DOHH2 (cell line): ENCODE results near the gene ATG4B.

Source experiments
- CTCF ChIP-seq: fragments of 200-600 bp; sonication (generic); IDR thresholded peaks from one replicate; pipeline ENCODE4 v1.5.1; 2014; ENCODE audit warnings: antibody characterized with exemption, mild to moderate bottlenecking, low read depth, low read length; ENCODE audit not compliant: poor library complexity, severe bottlenecking
- EZH2phosphoT487 ChIP-seq: fragments of 200-600 bp; sonication (generic); IDR thresholded peaks from 2 replicates; pipeline ENCODE4 v1.6.1; 2017; ENCODE audit warnings: borderline replicate concordance, mild to moderate bottlenecking, antibody characterized with exemption, low read length, moderate library complexity, mixed read lengths

- TF ChIP-seq CTCF (no peak), EZH2phosphoT487 (no peak)
Measured at GRCh38 chr2:241690202-241690717, 52.8 kb downstream of the ATG4B start.
